ENCODE data around the gene MMADHC. TPM values are rescaled to one million over a fixed set of nuclear protein-coding genes. Genes with fewer than 3 reads are reported as not detected.

The MMADHC gene
- total and polyA plus RNA-seq, 2 experiments from 2014 or later: 38.5 to 129 TPM

DNA sequence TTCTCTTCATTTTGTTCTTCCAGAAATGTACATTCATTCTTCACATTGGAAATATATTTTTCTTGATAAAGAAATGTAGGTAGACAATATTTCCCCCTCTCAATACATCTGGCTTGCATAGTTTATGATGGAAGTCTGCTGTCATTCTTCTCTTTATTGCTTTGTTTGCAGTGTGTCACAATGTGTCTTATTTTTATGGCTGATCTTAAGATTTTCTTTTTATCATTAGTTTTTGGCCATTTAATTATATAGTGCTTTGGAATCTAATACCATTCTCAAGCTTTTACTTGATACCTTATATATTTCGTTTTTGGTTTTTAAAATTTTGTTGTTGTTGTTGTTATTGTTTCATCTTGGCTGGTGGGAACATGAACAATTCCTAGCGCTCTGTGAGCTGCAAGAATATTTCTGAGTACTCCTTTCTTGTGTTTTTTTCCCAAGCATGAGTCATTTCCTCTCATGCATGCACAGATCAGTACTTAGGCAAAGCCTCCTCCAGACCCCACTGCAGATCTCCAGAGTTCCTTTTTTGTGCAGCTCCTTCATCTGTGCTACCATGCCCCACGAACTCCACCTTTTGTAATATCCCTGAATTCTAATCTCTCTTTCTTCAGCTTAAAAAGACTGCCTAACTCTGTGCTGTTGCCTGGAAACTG is 13.7 kb upstream of the MMADHC start:
- DNase-seq (ENCODE audit: low read depth in 1 of 2, low spot score in 1 of 2): peak in 1 of 2 donors; percentile 67
- H3K9me3 ChIP-seq (ENCODE audit: low read depth): no peaks in the 10 kb centered on the region
- TF ChIP-seq CTCF (IDR thresholded peaks at IDR 0.05; ENCODE audit: low read depth, low read length): no peak
- peaks cover 6% of the 10 kb centered on the region for H3K4me1 ChIP-seq (ENCODE audit: low read depth)
- H3K36me3 ChIP-seq: no peaks in the 10 kb centered on the region
- no peak overlapping the region for H3K4me3 ChIP-seq
- no peak overlapping the region for H3K27ac ChIP-seq
- H3K27me3 ChIP-seq: no peaks in the 10 kb centered on the region

- Histone ChIP-seq H3K9me3 (ENCODE audit: low read depth) (no peaks in the 10 kb centered on the region), H3K4me3 (no peak overlapping the region), H3K36me3 (no peaks in the 10 kb centered on the region), H3K27ac (no peak overlapping the region), H3K27me3 (no peaks in the 10 kb centered on the region), H3K4me1 (ENCODE audit: low read depth) (peaks cover 6% of the 10 kb centered on the region)
- DNase-seq (ENCODE audit: low read depth in 1 of 2, low spot score in 1 of 2): peak; percentile 76 to 89
- peak; percentile 76 for TF ChIP-seq CTCF (IDR thresholded peaks at IDR 0.05; ENCODE audit: low read depth, low read length)
Measured at GRCh38 chr2:149597668-149598326, 10.2 kb upstream of the MMADHC start.

- no peak overlapping the region for H3K27ac ChIP-seq
- no peak for DNase-seq (ENCODE audit: low read depth in 1 of 2, low spot score in 1 of 2)
- H3K9me3 ChIP-seq (ENCODE audit: low read depth): no peaks in the 10 kb centered on the region
- no peak for TF ChIP-seq CTCF (IDR thresholded peaks at IDR 0.05; ENCODE audit: low read depth, low read length)
- no peak overlapping the region for H3K4me3 ChIP-seq
- H3K36me3 ChIP-seq: no peaks in the 10 kb centered on the region
- H3K4me1 ChIP-seq (ENCODE audit: low read depth): peaks cover 6% of the 10 kb centered on the region
- no peaks in the 10 kb centered on the region for H3K27me3 ChIP-seq
Measured at GRCh38 chr2:149597050-149597667, 9.6 kb upstream of the MMADHC start.

GRCh38 chr2:149596471-149596870 is 8.9 kb upstream of the MMADHC start:
- no peak overlapping the region for H3K27ac ChIP-seq
- no peaks in the 10 kb centered on the region for H3K9me3 ChIP-seq (ENCODE audit: low read depth)
- no peak overlapping the region for H3K4me3 ChIP-seq
- no peak for TF ChIP-seq CTCF (IDR thresholded peaks at IDR 0.05; ENCODE audit: low read depth, low read length)
- DNase-seq (ENCODE audit: low read depth in 1 of 2, low spot score in 1 of 2): no peak
- peaks cover 6% of the 10 kb centered on the region for H3K4me1 ChIP-seq (ENCODE audit: low read depth)
- no peaks in the 10 kb centered on the region for H3K27me3 ChIP-seq
- H3K36me3 ChIP-seq: no peaks in the 10 kb centered on the region

DNA sequence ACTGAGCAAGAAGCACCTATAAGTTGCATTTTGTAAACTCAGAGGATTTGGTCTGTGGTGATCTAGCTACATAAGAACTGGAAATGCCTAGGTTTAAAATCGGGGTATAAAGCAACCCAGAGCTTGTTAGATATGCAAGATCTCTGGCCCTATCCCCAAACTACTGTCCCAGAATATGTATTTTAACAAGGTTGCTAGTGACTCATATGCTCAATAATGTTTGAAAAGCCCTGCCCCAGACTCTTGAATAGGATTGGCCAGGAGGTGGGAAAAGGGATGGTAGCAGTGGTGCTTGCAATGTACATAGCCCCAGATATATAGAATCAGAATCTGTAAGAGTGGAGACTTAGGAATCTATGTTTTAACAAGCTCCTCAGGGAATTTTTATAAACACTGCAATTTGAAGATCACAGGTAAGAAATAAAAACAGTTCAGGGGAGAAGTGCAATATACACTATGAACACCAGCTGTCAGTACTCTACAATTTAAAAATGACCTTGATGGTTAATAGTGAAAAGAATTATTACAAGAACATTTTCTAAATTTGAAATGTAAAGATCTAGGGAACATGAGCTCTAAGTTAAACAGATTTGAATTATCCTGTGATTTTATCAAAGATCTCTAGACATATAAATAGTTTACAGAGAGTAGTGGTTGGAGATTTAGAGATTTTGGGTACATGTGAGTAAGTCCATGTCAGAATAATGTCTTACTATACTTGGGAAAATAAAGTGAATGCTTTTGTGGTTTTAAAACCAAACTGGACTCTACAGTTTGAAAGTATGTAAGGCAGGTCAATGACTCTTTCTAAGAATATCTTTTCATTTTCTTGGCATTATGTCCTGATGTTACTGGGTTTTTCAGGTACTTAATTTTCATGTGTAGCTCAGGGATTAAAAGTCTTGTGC is 7.7 kb upstream of the MMADHC start:
- peaks cover 6% of the 10 kb centered on the region for H3K4me1 ChIP-seq (ENCODE audit: low read depth)
- no peaks in the 10 kb centered on the region for H3K36me3 ChIP-seq
- H3K9me3 ChIP-seq (ENCODE audit: low read depth): no peaks in the 10 kb centered on the region
- no peak overlapping the region for H3K4me3 ChIP-seq
- DNase-seq (ENCODE audit: low read depth in 1 of 2, low spot score in 1 of 2): no peak
- TF ChIP-seq CTCF (IDR thresholded peaks at IDR 0.05; ENCODE audit: low read depth, low read length): peak; percentile 40
- no peaks in the 10 kb centered on the region for H3K27me3 ChIP-seq
- H3K27ac ChIP-seq: no peak overlapping the region

All from cardiac muscle cell (in vitro differentiated cells and primary cell).